HepG2 (cell line): ENCODE data around the gene ATXN2. TPM values are rescaled to one million over a fixed set of nuclear protein-coding genes. Genes with fewer than 3 reads are reported as not detected.
A peak's percentile ranks its signal among the peaks of the same experiment; 100 is the strongest.

Experiments
- AKAP8 ChIP-seq: sonication (generic); formaldehyde crosslinking; IDR thresholded peaks from 2 replicates; pipeline ENCODE4 v1.5.1; 2020; ENCODE audit warnings: mild to moderate bottlenecking, missing genetic modification reagents
- HNRNPH1 ChIP-seq: fragments of 200-400 bp; formaldehyde crosslinking; optimal IDR thresholded peaks from 2 replicates; pipeline ENCODE3; 2017; ENCODE audit warnings: mild to moderate bottlenecking, low read depth, low read length
- MYC ChIP-seq: sonication (generic); formaldehyde crosslinking; IDR thresholded peaks from 2 replicates; pipeline ENCODE4 v1.9.0; 2021; ENCODE audit warnings: missing genetic modification reagents, borderline replicate concordance
- SETDB1 ChIP-seq: sonication (generic); formaldehyde crosslinking; IDR thresholded peaks from 2 replicates; pipeline ENCODE4 v1.5.1; 2020; ENCODE audit warnings: missing genetic modification reagents, mild to moderate bottlenecking, borderline replicate concordance
- SSRP1 ChIP-seq: IDR thresholded peaks from 2 replicates; pipeline ENCODE4 v1.6.1; 2016; ENCODE audit warnings: control low read depth
- TARDBP ChIP-seq: sonication (generic); formaldehyde crosslinking; IDR thresholded peaks from 2 replicates; pipeline ENCODE4 v1.8.0; 2022; ENCODE audit warnings: mild to moderate bottlenecking, missing genetic modification reagents
- ZFP36L2 ChIP-seq: sonication (generic); formaldehyde crosslinking; IDR thresholded peaks from 2 replicates; pipeline ENCODE4 v1.4.0; 2020; ENCODE audit warnings: missing genetic modification reagents
- ZFP90 ChIP-seq: sonication (generic); formaldehyde crosslinking; IDR thresholded peaks from 2 replicates; pipeline ENCODE4 v1.8.0; 2022; ENCODE audit warnings: missing genetic modification reagents, mild to moderate bottlenecking, inconsistent platforms, borderline replicate concordance
- ZNF891 ChIP-seq: sonication (generic); formaldehyde crosslinking; IDR thresholded peaks from 2 replicates; pipeline ENCODE4 v1.5.0; 2020; ENCODE audit warnings: mild to moderate bottlenecking, missing genetic modification reagents
- ZSCAN31 ChIP-seq: sonication (generic); formaldehyde crosslinking; IDR thresholded peaks from 2 replicates; pipeline ENCODE4 v1.5.0; 2020; ENCODE audit warnings: low read depth, mild to moderate bottlenecking, missing genetic modification reagents
- polyA plus RNA-seq, 8 experiments: library from polyadenylated mRNA; depleted of rRNA in 3 of 8; stranded (reverse) in 7 of 8; unstranded in 1 of 8; fragments of >200 nt; fragmentation: Illumina TruSeq in 4 of 8; extraction: Trizol in 4 of 8; gene quantifications; 2 replicates each; pipeline versions ENCODE4 v1.2.1 to v1.2.3, GENCODE V29; 2011 to 2016; ENCODE audit warnings: low read depth in 4 of 8, missing spikeins in 1 of 8, mixed read lengths in 1 of 8; ENCODE audit not compliant: insufficient read depth in 1 of 8
- total RNA-seq, 5 experiments: library from RNA; depleted of rRNA; stranded (reverse); fragments of >200 nt; fragmentation: Illumina TruSeq; extraction: Trizol; gene quantifications; 2 replicates each; pipeline ENCODE4 v1.2.3, GENCODE V29; 2016; ENCODE audit warnings: low read depth in 1 of 5
- TF ChIP-seq, protein P1 (sequence below): sonication (generic); formaldehyde crosslinking; IDR thresholded peaks from 2 replicates; pipeline ENCODE4 v1.5.1; 2020; ENCODE audit warnings: mild to moderate bottlenecking, missing genetic modification reagents, moderate library complexity
- TF ChIP-seq, protein P2 (sequence below), 2 experiments: sonication (generic) in 1 of 2; formaldehyde crosslinking in 1 of 2; IDR thresholded peaks; 2 replicates each; pipeline versions ENCODE4 v1.4.0 to v1.6.1; 2018 to 2020; ENCODE audit warnings: missing genetic modification reagents in 2 of 2, borderline replicate concordance in 1 of 2, low read depth in 1 of 2, mild to moderate bottlenecking in 1 of 2, missing biosample characterization in 1 of 2
- TF ChIP-seq, protein P3 (sequence below): sonication (generic); formaldehyde crosslinking; IDR thresholded peaks from 2 replicates; pipeline ENCODE4 v1.8.1; 2023; ENCODE audit warnings: missing genetic modification reagents, inconsistent platforms, borderline replicate concordance
- TF ChIP-seq, protein P4 (sequence below): IDR thresholded peaks from 2 replicates; pipeline ENCODE4 v1.6.1; 2012; ENCODE audit warnings: inconsistent platforms
- TF ChIP-seq, protein P5 (sequence below): sonication (generic); formaldehyde crosslinking; IDR thresholded peaks from 2 replicates; pipeline ENCODE4 v1.8.0; 2022; ENCODE audit warnings: missing genetic modification reagents, mild to moderate bottlenecking, moderate library complexity, borderline replicate concordance

The ATXN2 gene
- total and polyA plus RNA-seq, 2 of the 13 experiments (the other 11 are each of a cell fraction or from before 2014, with no cell fraction given): 18.1 to 27.1 TPM

DNA sequence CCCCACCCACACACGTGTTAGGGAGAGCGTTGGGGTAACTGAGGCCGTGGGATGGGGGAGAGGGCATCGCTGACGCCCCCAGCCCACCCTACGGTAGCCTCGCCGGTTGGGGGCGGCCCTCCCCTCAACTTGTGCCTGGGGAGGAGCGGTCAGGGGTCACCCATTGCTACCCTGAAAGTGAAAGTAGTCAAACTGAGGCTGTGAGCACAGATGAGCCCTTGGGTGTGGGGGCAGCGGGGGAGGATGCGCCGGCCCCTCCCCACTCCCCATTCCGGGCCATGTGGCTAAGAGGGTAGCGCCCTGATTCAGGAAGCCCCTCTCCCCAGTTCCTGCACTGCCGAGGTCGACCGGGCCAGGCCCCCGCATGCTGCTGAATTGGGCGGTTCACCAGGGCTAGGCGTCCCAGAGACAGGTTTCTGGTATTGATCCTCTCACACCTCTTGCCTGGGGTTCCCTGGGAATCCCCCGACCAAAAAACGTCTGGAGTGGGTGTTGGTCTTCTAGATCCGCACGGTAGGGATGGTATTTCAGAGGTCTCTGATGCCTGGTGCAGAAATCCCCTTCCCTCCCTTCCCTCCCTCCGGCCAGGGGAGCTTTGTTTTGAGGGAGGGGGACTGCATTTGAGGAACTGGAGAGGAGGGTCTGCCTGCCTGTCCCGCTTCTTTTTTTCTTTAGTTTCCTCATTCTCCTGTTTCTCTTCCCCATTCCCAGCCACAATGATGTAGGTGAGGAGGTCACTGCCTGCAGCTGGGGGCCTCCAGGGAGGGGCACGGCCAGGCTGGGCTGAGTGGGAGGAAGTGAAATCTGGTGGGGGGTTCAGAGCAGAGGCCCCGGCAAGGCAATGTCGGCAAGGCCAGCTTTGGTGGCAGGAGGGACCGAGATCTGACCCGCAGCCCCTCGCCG lies 192.4 kb downstream of the ATXN2 start (continued):
- TF ChIP-seq, protein P1, sequence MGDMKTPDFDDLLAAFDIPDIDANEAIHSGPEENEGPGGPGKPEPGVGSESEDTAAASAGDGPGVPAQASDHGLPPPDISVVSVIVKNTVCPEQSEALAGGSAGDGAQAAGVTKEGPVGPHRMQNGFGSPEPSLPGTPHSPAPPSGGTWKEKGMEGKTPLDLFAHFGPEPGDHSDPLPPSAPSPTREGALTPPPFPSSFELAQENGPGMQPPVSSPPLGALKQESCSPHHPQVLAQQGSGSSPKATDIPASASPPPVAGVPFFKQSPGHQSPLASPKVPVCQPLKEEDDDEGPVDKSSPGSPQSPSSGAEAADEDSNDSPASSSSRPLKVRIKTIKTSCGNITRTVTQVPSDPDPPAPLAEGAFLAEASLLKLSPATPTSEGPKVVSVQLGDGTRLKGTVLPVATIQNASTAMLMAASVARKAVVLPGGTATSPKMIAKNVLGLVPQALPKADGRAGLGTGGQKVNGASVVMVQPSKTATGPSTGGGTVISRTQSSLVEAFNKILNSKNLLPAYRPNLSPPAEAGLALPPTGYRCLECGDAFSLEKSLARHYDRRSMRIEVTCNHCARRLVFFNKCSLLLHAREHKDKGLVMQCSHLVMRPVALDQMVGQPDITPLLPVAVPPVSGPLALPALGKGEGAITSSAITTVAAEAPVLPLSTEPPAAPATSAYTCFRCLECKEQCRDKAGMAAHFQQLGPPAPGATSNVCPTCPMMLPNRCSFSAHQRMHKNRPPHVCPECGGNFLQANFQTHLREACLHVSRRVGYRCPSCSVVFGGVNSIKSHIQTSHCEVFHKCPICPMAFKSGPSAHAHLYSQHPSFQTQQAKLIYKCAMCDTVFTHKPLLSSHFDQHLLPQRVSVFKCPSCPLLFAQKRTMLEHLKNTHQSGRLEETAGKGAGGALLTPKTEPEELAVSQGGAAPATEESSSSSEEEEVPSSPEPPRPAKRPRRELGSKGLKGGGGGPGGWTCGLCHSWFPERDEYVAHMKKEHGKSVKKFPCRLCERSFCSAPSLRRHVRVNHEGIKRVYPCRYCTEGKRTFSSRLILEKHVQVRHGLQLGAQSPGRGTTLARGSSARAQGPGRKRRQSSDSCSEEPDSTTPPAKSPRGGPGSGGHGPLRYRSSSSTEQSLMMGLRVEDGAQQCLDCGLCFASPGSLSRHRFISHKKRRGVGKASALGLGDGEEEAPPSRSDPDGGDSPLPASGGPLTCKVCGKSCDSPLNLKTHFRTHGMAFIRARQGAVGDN: peak; percentile 6; the same call in 1 of the 2 replicates
- TF ChIP-seq, protein P2, sequence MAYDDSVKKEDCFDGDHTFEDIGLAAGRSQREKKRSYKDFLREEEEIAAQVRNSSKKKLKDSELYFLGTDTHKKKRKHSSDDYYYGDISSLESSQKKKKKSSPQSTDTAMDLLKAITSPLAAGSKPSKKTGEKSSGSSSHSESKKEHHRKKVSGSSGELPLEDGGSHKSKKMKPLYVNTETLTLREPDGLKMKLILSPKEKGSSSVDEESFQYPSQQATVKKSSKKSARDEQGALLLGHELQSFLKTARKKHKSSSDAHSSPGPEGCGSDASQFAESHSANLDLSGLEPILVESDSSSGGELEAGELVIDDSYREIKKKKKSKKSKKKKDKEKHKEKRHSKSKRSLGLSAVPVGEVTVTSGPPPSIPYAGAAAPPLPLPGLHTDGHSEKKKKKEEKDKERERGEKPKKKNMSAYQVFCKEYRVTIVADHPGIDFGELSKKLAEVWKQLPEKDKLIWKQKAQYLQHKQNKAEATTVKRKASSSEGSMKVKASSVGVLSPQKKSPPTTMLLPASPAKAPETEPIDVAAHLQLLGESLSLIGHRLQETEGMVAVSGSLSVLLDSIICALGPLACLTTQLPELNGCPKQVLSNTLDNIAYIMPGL (CRISPR knock-in tag; IDR thresholded peaks at IDR 0.05; ENCODE audit: borderline replicate concordance in 1 of 2, low read depth in 1 of 2): peak in 1 of 2 experiments; percentile 26; a peak in 1 of 4 replicates
- TF ChIP-seq, protein P3, sequence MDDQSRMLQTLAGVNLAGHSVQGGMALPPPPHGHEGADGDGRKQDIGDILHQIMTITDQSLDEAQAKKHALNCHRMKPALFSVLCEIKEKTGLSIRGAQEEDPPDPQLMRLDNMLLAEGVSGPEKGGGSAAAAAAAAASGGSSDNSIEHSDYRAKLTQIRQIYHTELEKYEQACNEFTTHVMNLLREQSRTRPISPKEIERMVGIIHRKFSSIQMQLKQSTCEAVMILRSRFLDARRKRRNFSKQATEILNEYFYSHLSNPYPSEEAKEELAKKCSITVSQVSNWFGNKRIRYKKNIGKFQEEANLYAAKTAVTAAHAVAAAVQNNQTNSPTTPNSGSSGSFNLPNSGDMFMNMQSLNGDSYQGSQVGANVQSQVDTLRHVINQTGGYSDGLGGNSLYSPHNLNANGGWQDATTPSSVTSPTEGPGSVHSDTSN (CRISPR knock-in tag): no peak
- TF ChIP-seq, protein P4, sequence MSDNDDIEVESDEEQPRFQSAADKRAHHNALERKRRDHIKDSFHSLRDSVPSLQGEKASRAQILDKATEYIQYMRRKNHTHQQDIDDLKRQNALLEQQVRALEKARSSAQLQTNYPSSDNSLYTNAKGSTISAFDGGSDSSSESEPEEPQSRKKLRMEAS: 0 out of 2 replicates have a peak, but pooled peaks have one; percentile 21
- TF ChIP-seq ZNF891 (CRISPR knock-in tag) (0 out of 2 replicates have a peak, but pooled peaks have one; percentile 49), MYC (CRISPR knock-in tag) (peak; percentile 49; the same call in 1 of the 2 replicates), SETDB1 (CRISPR knock-in tag) (no peak), TARDBP (no peak), ZFP90 (CRISPR knock-in tag) (peak; percentile 64; the same call in 1 of the 2 replicates), HNRNPH1 (no peak), SSRP1 (CRISPR knock-in tag) (no peak), ZSCAN31 (CRISPR knock-in tag) (no peak), ZFP36L2 (CRISPR knock-in tag) (no peak), AKAP8 (CRISPR knock-in tag) (peak; percentile 52; the same call in 1 of the 2 replicates)
- TF ChIP-seq, protein P5, sequence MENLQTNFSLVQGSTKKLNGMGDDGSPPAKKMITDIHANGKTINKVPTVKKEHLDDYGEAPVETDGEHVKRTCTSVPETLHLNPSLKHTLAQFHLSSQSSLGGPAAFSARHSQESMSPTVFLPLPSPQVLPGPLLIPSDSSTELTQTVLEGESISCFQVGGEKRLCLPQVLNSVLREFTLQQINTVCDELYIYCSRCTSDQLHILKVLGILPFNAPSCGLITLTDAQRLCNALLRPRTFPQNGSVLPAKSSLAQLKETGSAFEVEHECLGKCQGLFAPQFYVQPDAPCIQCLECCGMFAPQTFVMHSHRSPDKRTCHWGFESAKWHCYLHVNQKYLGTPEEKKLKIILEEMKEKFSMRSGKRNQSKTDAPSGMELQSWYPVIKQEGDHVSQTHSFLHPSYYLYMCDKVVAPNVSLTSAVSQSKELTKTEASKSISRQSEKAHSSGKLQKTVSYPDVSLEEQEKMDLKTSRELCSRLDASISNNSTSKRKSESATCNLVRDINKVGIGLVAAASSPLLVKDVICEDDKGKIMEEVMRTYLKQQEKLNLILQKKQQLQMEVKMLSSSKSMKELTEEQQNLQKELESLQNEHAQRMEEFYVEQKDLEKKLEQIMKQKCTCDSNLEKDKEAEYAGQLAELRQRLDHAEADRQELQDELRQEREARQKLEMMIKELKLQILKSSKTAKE: no peak
